ENCODE data around the gene MNS1.

- TF ChIP-seq EP300 (IDR thresholded peaks at IDR 0.05; ENCODE audit: borderline replicate concordance in 1 of 2, control insufficient read depth in 1 of 2, low read depth in 2 of 2, low read length in 2 of 2) = no peak
- no peak for TF ChIP-seq CTCF (IDR thresholded peaks at IDR 0.05 in 2 of 3, conservative IDR thresholded peaks at IDR 0.05 in 1 of 3; ENCODE audit: control insufficient read depth in 2 of 3, extremely low read depth in 1 of 3, insufficient read depth in 1 of 3, low read depth in 3 of 3, low read length in 3 of 3)
These were observed 24.6 kb downstream of the MNS1 start for GRCh38 chr15:56440214-56440770.
